CD4-positive, alpha-beta T cell treated with Interleukin-2 at 100 ng/mL for 4 hours (primary cell): Measurements from ENCODE around the gene LENG1.
A peak's percentile ranks its signal among the peaks of the same experiment; 100 is the strongest.

Experiments used
- DNase-seq: peaks from one replicate; pipeline ENCODE4 v3.0.0-alpha.2; 2020; ENCODE audit warnings: low spot score

The LENG1 gene

DNA sequence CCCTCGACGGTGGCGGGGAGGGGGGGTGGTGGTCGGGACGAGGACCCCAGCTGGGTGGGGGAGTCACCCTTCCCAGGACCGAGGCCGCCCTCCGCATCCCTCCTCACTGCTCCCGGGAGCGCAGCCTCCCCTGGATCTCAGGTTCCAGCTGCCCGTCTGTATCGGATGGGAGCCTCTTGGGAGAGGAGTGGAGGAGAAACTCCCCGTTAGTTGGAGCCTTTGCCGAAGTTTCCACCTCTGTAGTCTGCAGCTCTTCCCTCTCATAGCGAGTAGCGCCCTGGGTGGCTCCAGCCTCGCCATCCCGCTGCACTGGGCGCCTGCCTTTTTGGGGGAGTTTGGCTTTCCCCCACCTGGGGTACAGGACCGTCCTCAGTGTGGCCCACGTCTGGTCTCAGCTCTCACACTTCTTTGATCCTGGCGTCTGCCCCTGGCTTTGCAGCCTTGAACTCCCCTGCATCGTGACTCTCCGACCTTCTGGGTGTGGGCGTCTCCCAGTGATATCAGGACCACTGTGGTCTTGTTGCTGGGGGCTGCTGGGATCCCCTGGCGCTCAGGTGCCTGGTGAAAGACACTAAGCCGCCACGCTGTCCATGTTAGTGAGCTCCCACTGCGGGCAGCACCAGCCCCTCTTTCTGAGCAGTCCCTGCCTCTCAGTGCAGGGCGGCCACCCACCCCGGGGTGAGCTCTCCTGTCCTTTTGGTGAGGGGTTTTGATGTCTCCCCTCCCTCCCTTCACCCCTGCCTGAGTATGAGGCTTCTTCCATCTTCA is 20.8 kb downstream of the LENG1 start:
- no peak for DNase-seq

- DNase-seq, result peak; percentile 17
Measured at GRCh38 chr19:54137699-54138488, 21.6 kb downstream of the LENG1 start, which contains the start of gene CNOT3. TSS of gene CNOT3 (plus strand) at chr19:54137762. CDS start at chr19:54142979, 5,217 bp downstream.

GRCh38 chr19:54136864-54137698 is 22.4 kb downstream of the LENG1 start:
- peak; percentile 100 for DNase-seq

DNA sequence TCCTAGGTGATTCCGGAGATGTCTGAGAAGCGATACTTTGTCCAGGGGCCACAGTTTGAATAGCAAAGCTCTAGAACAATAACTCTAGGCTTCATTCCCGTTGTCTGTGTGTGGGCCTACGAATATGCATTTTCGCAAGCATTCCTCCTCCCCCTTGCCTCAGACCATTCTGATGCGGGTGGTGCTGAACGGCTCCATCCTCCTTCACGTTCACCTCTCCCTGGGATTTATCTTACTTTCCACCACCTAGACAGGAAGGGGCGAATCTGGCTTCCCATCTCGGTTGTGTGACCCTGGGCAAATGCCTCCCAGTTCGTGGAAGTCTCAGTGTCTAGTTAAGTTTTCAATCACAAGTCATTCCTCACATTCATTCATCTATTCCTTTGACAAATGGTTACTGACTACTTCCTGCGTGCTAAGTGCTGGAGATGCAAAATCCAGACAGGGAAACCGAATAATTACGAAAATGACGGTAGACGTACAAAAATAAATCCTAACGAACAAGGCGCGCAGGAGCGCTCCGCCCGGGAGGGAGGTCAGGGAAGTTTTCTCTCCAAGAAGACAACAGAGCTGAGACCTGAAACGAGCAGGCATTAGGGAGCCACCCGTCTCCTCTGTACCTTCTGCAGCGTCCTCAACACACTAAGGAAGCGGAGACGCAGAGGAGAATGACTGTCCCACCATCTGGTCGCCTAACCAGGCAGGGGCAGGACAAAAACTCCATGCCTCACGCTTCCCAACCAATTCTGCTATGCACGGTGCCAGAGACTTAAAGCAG is 23.2 kb downstream of the LENG1 start:
- DNase-seq, result no peak

GRCh38 chr19:54133957-54134590 is 25.4 kb downstream of the LENG1 start:
- no peak for DNase-seq

GRCh38 chr19:54133312-54133956 is 26.1 kb downstream of the LENG1 start:
- no peak for DNase-seq

GRCh38 chr19:54129617-54129996 is 29.9 kb downstream of the LENG1 start:
- no peak for DNase-seq

- no peak for DNase-seq
Measured at GRCh38 chr19:54128796-54129616, 30.5 kb downstream of the LENG1 start.

DNA sequence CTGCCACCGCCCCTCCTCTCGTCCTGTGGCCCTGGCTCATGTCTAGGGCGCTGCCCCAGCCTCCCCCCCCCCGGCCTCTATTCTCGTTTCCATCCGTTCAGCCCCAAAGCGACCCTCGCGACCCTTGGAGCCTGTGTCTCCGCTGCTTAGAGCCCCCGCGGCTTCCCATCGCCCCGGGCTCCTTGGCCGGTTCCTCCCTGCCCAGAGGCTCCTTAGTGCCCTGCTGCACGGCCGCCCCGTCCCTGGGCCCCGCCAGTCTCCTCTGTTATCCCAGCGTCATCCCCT is 31.1 kb downstream of the LENG1 start:
- no peak for DNase-seq

DNA sequence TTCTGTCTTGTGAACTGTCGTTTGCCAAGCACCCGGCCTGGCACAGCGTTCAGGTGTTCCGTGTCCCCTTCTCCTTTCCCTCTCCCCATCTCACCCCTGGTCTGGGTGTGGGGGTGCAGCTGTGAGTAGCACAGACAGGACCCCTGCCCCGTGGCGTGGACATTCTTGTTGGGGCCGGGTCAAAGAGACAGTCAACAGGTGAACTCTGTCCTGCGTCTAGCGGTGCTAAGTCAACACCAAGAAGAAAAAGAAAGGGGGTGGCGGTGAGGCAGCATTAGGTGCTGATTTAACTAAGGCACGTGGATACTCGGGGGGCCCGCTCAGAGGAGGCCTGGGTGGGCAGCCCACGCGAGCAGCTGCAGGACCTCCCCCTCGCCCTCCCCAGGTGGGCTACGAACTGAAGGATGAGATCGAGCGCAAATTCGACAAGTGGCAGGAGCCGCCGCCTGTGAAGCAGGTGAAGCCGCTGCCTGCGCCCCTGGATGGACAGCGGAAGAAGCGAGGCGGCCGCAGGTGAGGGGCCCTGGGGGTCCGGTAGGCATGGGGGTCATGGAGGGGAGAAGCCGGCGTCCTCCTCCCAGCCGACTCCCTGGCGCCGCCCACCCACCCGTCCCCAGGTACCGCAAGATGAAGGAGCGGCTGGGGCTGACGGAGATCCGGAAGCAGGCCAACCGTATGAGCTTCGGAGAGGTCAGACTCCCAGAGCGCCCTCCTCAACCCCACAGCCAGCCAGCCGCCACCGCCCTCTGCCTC is 31.7 kb downstream of the LENG1 start:
- no peak for DNase-seq

- no peak for DNase-seq
Measured at GRCh38 chr19:54125713-54126112, 33.8 kb downstream of the LENG1 start.

GRCh38 chr19:54124393-54124792 is 35.1 kb downstream of the LENG1 start:
- DNase-seq, result no peak

DNA sequence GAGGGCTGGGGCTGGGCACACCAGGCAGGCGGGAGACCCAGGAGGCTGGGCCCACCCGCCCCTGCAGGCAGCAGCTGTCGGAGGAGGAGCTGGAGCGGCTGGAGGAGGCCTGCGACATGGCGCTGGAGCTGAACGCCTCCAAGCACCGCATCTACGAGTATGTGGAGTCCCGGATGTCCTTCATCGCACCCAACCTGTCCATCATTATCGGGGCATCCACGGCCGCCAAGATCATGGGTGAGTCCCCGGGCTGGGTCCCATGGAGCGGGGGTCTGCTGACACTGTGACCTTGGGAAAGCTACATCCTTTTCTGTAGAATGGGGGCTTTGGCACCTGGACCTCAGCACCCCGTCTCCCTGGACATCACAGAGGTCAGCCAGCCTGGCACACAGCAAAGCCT is 35.8 kb downstream of the LENG1 start:
- no peak for DNase-seq

- DNase-seq, result no peak
Measured at GRCh38 chr19:54121259-54121658, 38.3 kb downstream of the LENG1 start.

GRCh38 chr19:54115109-54116063 is 44.1 kb downstream of the LENG1 start, which contains the start of the genes PRPF31 and TFPT:
TSS of gene PRPF31 (plus strand) at chr19:54115754. CDS start at chr19:54118279, 2,525 bp downstream.
TSS of gene TFPT (minus strand) at chr19:54115657. CDS start at chr19:54115269, 388 bp downstream.
- peak; percentile 96 for DNase-seq

DNA sequence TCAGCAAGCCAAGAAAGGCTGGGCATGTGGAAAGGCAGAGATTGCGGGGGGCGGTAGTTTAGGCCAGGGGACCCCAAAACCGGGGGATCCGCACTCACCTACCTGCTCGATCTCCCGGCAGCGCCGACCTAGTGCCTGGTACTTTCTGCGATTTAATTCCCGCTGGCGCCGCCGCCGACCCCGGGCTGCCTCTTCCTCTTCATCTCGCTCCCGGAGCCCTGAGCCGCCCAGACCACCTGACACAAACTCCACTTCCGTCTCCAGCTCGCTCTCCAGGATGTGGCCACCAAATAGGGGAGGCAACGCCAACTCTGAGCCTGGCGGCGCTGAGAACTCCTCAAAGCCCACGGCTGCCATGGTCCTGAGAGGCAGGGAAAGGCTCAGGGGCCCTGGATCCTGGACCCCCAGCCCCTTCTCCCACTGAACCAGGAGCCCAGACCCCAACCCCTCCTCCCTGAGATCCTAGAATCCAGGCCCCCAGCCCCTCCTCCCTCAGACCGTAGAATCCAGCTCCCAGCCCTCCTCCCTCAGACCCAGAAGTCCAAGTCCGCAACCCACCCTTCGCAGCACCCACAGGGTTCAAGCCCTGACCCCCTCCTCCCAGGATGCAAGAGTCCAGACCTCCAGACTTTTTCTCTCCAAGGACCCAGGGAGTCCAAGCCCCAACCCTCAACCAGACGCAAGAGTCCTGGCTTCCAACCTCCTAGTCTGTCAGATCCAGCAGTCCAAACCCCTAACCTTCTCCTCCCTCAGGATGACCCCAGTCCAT is 45.0 kb downstream of the LENG1 start:
- DNase-seq, result peak; percentile 46

GRCh38 chr19:54109651-54110050 is 49.9 kb downstream of the LENG1 start:
- no peak for DNase-seq
